Effector memory CD4-positive, alpha-beta T cell (primary cell): ENCODE measurements around the gene NRDE2.

Experiments used
- DNase-seq, 3 donors: peaks; one replicate each; pipeline ENCODE4 v3.0.0-alpha.2; 2020
- H3K27ac ChIP-seq: 2 replicates; pipeline ENCODE4 v1.7.0; 2013; ENCODE audit warnings: mild to moderate bottlenecking, low read length, moderate library complexity; ENCODE audit not compliant: insufficient read depth, poor library complexity, severe bottlenecking
- H3K27me3 ChIP-seq: replicated peaks from 2 replicates; pipeline ENCODE4 v1.7.0; 2013; ENCODE audit warnings: mild to moderate bottlenecking, low read length; ENCODE audit not compliant: insufficient read depth, control insufficient read depth, poor library complexity, severe bottlenecking
- H3K36me3 ChIP-seq: 2 replicates; pipeline ENCODE4 v1.7.0; 2013; ENCODE audit warnings: mild to moderate bottlenecking, low read length, moderate library complexity; ENCODE audit not compliant: control insufficient read depth, insufficient read depth
- H3K4me1 ChIP-seq: 2 replicates; pipeline ENCODE4 v1.7.0; 2013; ENCODE audit warnings: low read length, mild to moderate bottlenecking; ENCODE audit not compliant: control insufficient read depth, insufficient read depth, poor library complexity, severe bottlenecking
- H3K4me3 ChIP-seq: 2 replicates; pipeline ENCODE4 v1.7.0; 2013; ENCODE audit warnings: low read length, low read depth, mild to moderate bottlenecking; ENCODE audit not compliant: insufficient read depth, poor library complexity, severe bottlenecking
- H3K9me3 ChIP-seq: 2 replicates; pipeline ENCODE4 v1.7.0; 2013; ENCODE audit warnings: mild to moderate bottlenecking, low read length, moderate library complexity; ENCODE audit not compliant: control insufficient read depth

Gene NRDE2

DNA sequence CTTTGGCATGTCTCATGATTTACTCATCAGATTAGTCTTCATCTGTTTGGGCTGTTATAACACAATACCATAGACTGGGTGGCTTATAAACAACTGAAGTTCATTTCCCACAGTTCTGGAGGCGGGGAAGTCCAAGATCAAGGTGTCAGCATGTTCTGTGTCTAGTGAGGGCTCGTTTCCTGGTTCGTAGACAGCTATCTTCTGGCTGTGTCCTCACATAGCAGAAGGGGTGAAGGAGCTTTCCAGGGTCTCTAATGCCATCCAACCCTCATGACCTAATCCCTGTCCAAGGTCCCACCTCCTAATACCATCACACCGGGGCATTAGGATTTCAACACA is 30.8 kb upstream of the NRDE2 start:
- no peaks in the 10 kb centered on the region for H3K36me3 ChIP-seq
- no peak overlapping the region for H3K4me3 ChIP-seq
- H3K9me3 ChIP-seq, result no peaks in the 10 kb centered on the region
- DNase-seq, result no peak
- H3K27ac ChIP-seq, result no peak overlapping the region
- H3K4me1 ChIP-seq, result no peaks in the 10 kb centered on the region
- H3K27me3 ChIP-seq, result no peaks in the 10 kb centered on the region

DNA sequence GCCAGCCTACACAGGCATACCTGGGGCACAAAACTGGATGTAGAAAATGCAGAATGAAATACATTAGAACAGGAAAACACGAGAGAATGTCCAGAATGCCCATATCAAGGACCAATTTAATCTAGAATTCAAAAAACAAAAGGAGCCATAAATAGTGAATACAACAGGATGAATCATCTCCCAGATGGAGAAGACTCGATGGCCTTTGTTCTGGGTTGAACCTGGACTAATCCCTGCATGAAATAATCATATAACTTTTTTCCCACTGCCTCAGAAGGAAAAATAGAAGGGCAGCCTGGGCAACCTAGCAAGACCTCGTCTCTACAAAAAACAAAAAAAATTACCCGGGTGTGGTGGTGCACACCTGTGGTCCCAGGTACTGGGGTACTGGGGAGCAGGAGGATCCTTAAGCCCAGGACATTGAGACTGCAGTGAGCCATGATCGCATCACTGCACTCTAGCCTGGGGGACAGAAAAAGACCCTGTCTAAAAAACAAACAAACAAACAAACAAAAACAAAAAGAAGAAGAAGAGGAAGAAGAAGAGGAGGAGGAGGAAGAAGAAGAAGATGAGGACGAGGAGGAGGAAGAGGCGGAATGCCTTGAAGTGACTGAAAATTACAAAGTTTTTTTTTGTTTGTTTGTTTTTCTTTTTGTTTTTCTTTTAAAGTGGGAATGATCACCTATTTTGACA is 30.3 kb upstream of the NRDE2 start:
- DNase-seq, result no peak
- H3K9me3 ChIP-seq, result no peaks in the 10 kb centered on the region
- no peaks in the 10 kb centered on the region for H3K27me3 ChIP-seq
- H3K36me3 ChIP-seq, result no peaks in the 10 kb centered on the region
- H3K27ac ChIP-seq, result no peak overlapping the region
- no peak overlapping the region for H3K4me3 ChIP-seq
- no peaks in the 10 kb centered on the region for H3K4me1 ChIP-seq

DNA sequence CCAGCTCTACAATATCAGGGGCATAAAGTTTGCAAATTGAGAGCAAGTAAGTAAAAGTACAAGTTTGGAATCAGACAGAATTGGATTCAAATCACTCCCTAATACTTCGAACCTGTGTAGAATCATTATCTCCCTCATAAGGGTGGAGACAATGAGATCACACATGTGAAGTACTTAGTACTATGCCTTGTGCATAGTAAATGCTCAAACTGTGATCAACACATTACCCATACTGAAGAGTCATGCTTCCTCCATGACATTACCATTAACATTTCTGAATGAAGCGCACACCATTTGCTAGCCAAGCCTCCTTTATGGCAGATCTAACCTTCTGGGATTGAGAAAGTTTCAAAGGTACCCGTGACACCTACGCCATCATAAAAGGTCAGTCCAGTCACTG is 26.6 kb upstream of the NRDE2 start:
- no peaks in the 10 kb centered on the region for H3K9me3 ChIP-seq
- no peak overlapping the region for H3K4me3 ChIP-seq
- no peak overlapping the region for H3K27ac ChIP-seq
- no peak for DNase-seq
- H3K36me3 ChIP-seq, result no peaks in the 10 kb centered on the region
- no peaks in the 10 kb centered on the region for H3K27me3 ChIP-seq
- H3K4me1 ChIP-seq, result no peaks in the 10 kb centered on the region

DNA sequence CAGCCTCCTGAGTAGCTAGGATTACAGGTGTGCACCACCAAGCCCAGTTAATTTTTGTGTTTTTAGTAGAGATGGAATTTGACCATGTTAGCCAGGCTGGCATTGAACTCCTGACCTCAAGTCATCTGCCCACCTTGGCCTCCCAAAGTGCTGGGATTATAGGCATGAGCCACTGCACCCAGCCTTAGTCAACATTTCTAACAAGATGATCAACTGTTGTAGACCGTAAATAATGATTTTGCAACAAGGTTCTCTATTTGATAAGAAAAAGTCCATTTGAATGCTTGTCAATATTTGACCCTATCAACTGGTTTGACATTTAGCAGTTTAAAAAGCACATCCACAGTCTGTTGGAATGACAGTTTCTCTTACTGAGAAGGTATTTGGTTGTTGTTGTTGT is 25.2 kb upstream of the NRDE2 start:
- no peak overlapping the region for H3K4me3 ChIP-seq
- no peak overlapping the region for H3K27ac ChIP-seq
- no peaks in the 10 kb centered on the region for H3K4me1 ChIP-seq
- no peaks in the 10 kb centered on the region for H3K27me3 ChIP-seq
- H3K36me3 ChIP-seq, result no peaks in the 10 kb centered on the region
- no peaks in the 10 kb centered on the region for H3K9me3 ChIP-seq
- DNase-seq, result no peak

DNA sequence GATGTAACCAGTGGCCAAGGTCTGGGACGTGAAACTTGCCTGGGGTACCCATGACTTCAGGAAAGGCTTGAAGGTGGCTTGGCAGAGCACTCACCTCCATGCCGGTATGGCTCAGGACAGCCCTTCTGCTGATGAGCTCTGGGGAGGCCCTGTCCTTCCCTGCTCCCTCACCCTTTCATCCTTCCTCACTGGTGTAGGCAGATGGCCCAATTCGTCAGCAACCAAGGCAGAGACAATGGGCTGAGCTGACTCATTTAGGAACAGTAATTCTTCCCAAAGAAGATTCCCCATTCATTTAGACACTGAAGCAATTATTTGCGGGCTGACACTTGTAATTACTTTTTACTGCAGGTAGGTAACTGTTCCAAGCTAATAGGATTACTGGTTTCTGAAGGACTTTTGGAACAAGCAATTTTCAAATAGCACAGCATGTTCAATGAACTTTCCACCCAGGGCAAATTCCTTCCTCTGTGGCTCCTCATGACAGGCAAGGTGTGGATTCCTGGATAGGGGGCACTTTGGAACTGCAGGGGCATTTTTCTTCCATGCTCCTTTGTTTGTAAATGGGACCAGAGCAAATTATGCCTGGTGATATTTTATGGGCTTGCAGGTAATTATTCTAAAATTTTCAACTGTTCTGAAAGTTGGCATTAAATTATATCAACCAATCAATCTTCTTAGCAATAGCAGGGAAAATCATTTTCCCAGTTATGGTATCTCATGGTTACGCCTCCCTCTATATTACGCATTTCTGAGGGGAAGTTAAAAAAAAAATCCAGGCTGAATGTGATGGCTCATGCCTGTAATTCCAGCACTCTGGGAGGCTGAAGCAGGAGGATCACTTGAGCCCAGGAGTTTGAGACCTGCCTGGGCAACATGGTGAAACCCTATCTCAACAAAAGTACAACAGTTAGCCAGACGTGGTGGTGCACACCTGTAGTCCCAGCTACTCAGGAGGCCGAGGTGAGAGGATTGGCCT is 24.1 kb upstream of the NRDE2 start:
- DNase-seq, result no peak

DNA sequence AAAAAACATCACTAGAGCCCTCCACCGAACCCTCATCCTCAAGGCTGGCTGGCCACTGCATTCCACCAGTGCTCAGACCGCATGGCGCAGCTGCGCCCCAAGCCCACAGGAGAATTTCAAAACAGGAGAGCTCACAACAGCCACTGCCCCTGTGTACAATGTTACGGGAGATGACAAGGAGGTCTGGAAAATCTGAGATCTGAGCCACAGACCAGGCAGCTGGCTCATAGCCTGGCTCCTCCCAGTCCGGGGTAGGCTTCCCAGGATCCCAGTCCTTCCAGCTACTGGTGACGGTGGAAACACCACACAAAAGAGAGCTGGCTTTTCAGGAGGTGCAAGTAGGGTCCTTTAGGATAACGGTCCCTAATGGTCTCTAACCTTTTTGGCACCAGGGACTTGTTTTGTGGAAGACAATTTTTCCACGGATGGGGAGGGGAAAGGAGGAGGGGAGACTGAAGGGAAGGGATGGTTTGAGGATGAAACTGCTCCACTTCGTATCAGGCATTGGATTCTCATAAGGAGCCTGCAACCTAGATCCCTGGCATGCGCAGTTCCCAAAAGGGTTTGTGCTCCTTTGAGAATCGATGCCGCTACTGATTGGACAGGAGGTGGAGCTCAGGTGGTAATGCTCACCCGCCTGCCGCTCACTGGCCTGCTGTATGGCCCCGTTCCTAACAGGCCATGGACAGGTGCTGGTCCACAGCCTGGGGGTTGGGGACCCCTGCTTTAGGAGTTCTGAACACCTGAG is 23.0 kb upstream of the NRDE2 start:
- no peak for DNase-seq
- no peaks in the 10 kb centered on the region for H3K9me3 ChIP-seq

More for the DNA sequence above, 24.1 kb upstream of the NRDE2 start:
- Histone ChIP-seq H3K4me1 (no peaks in the 10 kb centered on the region), H3K9me3 (no peaks in the 10 kb centered on the region), H3K4me3 (no peak overlapping the region), H3K36me3 (no peaks in the 10 kb centered on the region), H3K27me3 (no peaks in the 10 kb centered on the region), H3K27ac (no peak overlapping the region)

DNA sequence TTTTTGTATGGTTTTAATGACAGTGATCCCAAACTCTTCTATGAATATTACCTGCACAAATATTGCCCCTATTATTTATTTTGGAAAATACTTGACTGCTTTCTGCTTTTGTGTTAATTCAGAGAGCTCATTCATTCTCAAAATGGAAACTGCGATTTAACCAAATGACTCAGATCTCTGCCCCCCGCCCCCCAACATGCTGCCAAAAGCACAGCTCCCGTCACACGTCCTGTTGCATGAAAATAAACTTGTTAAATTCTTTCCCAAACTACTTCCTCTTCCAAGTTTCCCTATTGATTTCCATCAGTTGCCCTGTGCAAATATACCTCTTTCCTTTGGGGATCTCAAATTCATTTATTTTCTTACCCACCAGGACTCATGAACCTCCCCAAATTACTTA is 18.0 kb upstream of the NRDE2 start:
- Histone ChIP-seq H3K4me3 (no peak overlapping the region), H3K9me3 (no peaks in the 10 kb centered on the region)

More for the DNA sequence above, 23.0 kb upstream of the NRDE2 start:
- Histone ChIP-seq H3K4me1 (no peaks in the 10 kb centered on the region), H3K36me3 (no peaks in the 10 kb centered on the region), H3K27me3 (no peaks in the 10 kb centered on the region), H3K27ac (no peak overlapping the region), H3K4me3 (no peak overlapping the region)

DNA sequence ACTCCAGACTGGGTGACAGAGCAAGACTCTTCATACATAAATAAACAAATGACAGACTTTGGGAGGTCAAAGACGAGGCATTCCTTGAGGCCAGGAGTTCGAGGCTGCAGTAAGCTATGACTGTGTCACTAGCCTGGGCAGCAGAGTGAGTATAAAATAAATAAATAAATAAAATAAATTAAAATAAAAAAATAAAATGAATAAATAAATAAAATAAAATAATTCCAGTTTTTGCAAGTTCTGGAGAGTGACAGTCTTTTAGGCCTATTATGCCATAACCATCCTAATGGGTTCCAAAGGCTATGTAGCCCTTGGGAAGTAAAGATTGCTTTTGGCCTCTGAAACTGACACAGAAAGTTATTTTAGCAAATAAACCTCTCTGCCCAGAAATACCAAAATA is 16.5 kb upstream of the NRDE2 start:
- no peak overlapping the region for H3K4me3 ChIP-seq
- H3K27ac ChIP-seq, result no peak overlapping the region
- no peaks in the 10 kb centered on the region for H3K9me3 ChIP-seq
- DNase-seq, result no peak
- no peaks in the 10 kb centered on the region for H3K4me1 ChIP-seq
- H3K27me3 ChIP-seq, result no peaks in the 10 kb centered on the region
- H3K36me3 ChIP-seq, result no peaks in the 10 kb centered on the region

More for the DNA sequence above, 18.0 kb upstream of the NRDE2 start:
- H3K27ac ChIP-seq, result no peak overlapping the region
- DNase-seq, result no peak
- H3K36me3 ChIP-seq, result no peaks in the 10 kb centered on the region
- no peaks in the 10 kb centered on the region for H3K27me3 ChIP-seq
- H3K4me1 ChIP-seq, result no peaks in the 10 kb centered on the region

DNA sequence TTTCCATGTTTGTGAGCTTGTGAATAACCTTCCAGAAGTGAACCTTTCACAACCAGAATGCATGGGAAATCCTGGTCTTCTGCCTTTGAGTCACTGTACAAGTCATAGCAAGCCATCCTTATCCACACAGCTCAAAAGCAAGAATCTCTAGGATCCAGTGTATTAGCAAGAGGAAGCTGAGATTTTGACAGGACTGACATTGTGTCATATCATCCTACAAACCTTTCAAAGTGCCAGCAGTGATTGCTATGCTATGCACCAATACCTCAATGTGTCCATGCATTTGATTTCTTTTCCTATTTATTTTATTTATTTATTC is 13.5 kb upstream of the NRDE2 start:
- H3K4me3 ChIP-seq, result no peak overlapping the region
- H3K4me1 ChIP-seq, result no peaks in the 10 kb centered on the region
- H3K27me3 ChIP-seq, result no peaks in the 10 kb centered on the region
- no peak for DNase-seq
- no peaks in the 10 kb centered on the region for H3K36me3 ChIP-seq
- H3K27ac ChIP-seq, result no peak overlapping the region
- H3K9me3 ChIP-seq, result no peaks in the 10 kb centered on the region
